ENCODE results near the gene NOP10. TPM values are rescaled to one million over a fixed set of nuclear protein-coding genes. Genes with fewer than 3 reads are reported as not detected.

NOP10 gene
- total and polyA plus RNA-seq, 2 of the 8 experiments (the other 6 are each of a cell fraction or from before 2014, with no cell fraction given) = 285 to 981 TPM

DNA sequence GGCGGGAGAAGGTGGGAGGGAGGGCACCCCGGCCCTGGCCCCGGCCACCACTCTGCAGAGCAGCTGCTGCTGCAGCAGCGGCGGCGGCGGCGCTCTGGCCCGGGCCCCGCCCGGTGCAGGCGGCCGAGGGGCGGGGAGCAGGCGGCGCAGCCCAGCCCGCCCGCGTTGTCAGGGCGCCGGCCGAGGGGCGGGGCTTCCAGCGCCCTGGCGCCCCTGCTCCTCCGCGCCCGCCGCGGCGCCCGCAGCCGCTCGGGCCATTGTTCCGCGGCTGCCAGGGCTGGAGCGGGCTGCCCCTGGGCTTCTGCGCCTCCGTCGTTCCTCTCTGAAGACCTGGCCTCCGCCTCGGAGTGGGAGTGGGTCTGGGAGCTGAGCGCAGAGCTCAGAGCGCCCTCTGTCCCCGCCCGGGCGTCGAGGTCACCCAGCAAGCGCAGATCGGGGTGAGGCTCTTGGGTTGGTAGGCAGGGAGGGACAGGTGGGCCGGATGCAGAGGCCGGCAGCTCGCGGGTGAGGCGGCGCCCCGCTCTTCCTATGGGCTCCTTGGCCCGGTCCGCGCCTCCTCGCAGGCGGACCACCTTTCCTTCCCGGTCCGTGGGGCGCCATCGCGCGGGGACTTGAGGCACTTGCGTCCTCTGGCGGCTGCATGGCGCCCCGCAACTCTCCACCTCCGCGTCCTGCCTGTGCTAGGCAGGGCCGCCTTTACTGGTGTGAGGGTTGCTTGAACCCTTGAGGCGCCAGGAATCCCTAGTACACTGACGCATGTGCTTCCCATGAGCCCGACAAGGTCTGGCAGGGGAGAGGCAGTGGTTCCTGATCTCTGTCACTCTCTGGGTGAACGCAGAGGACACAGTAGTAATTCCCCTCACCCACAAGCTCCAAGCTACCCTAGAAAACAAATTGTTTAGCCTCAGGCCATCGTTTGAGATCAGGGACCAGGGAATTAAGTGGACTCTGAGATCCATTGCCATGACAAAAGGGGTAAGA lies 24.5 kb upstream of the NOP10 start, which contains the start of gene LPCAT4 (continued):
- TF ChIP-seq RAD21 (IDR thresholded peaks at IDR 0.05 in 1 of 2, conservative IDR thresholded peaks at IDR 0.05 in 1 of 2; ENCODE audit: low read depth in 2 of 2, low read length in 2 of 2) (peak; percentile 45 to 60), HDAC2 (IDR thresholded peaks at IDR 0.05; ENCODE audit: borderline replicate concordance in 1 of 2, low read depth in 2 of 2, low read length in 2 of 2) (no peak), ZNF274 (IDR thresholded peaks at IDR 0.05; ENCODE audit: borderline replicate concordance, extremely low read depth, low read length) (no peak), GABPA (IDR thresholded peaks at IDR 0.05; ENCODE audit: borderline replicate concordance, insufficient read depth, low read length) (no peak), BACH1 (IDR thresholded peaks at IDR 0.05; ENCODE audit: low read length) (peak; percentile 89; the same call in 1 of the 2 replicates), JUND (IDR thresholded peaks at IDR 0.05; ENCODE audit: low read length) (no peak), SAP30 (IDR thresholded peaks at IDR 0.05; ENCODE audit: insufficient read depth, insufficient replicate concordance, low read length) (no peak), SP4 (IDR thresholded peaks at IDR 0.05; ENCODE audit: low read length) (no peak), CHD2 (IDR thresholded peaks at IDR 0.05; ENCODE audit: low read length) (no peak), POLR2A (IDR thresholded peaks at IDR 0.05; ENCODE audit: control extremely low read depth in 1 of 2, low read depth in 2 of 2, low read length in 2 of 2) (peak; percentile 82 to 93), SIN3A (conservative IDR thresholded peaks at IDR 0.05 in 1 of 2, IDR thresholded peaks at IDR 0.05 in 1 of 2; ENCODE audit: low read depth in 1 of 2, low read length in 2 of 2) (peak in 1 of 2 experiments; percentile 24; a peak in 2 of 4 replicates), TAF1 (IDR thresholded peaks at IDR 0.05; ENCODE audit: low read depth, low read length) (peak; percentile 92), RFX5 (IDR thresholded peaks at IDR 0.05; ENCODE audit: borderline replicate concordance, low read depth, low read length) (no peak), SIX5 (IDR thresholded peaks at IDR 0.05; ENCODE audit: low read depth, low read length) (no peak), RXRA (IDR thresholded peaks at IDR 0.05; ENCODE audit: insufficient read depth, low read depth, low read length) (no peak), ASH2L (IDR thresholded peaks at IDR 0.05; ENCODE audit: low read length) (peak; percentile 57), BRCA1 (IDR thresholded peaks at IDR 0.05; ENCODE audit: low read depth, low read length) (no peak), CREB1 (IDR thresholded peaks at IDR 0.05) (peak; percentile 17; the same call in 1 of the 2 replicates), POU5F1 (IDR thresholded peaks at IDR 0.05; ENCODE audit: low read depth, low read length) (no peak), SUZ12 (IDR thresholded peaks at IDR 0.05; ENCODE audit: low read length) (no peak)
- TF ChIP-seq, protein P1, sequence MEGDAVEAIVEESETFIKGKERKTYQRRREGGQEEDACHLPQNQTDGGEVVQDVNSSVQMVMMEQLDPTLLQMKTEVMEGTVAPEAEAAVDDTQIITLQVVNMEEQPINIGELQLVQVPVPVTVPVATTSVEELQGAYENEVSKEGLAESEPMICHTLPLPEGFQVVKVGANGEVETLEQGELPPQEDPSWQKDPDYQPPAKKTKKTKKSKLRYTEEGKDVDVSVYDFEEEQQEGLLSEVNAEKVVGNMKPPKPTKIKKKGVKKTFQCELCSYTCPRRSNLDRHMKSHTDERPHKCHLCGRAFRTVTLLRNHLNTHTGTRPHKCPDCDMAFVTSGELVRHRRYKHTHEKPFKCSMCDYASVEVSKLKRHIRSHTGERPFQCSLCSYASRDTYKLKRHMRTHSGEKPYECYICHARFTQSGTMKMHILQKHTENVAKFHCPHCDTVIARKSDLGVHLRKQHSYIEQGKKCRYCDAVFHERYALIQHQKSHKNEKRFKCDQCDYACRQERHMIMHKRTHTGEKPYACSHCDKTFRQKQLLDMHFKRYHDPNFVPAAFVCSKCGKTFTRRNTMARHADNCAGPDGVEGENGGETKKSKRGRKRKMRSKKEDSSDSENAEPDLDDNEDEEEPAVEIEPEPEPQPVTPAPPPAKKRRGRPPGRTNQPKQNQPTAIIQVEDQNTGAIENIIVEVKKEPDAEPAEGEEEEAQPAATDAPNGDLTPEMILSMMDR (IDR thresholded peaks at IDR 0.05; ENCODE audit: control extremely low read depth in 1 of 3, insufficient read depth in 1 of 3, low read depth in 1 of 3, low read length in 3 of 3) = peak; percentile 71 to 87 (median 72)

All from H1 (cell line).